Measurements from ENCODE around the gene PLXNC1.

DNA sequence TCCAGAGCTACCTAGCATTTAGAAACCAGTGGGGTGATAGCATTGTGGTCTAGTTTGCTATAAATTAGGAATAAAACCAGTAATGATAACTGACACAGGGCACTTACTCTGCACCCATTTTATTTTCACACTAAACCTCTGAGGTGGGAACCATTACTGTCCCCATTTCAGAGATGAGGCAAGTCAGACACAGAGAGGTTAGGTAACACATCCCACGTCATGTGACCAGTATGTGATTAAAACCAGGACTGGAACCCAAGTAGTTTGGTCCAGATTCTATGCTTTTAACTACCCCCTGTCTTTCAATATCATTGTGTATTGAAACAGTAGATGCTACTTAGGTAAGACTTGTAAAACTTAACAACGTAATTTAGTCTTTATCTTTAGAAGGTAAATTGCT lies 110.2 kb downstream of the PLXNC1 start:
- TF ChIP-seq, protein P1, sequence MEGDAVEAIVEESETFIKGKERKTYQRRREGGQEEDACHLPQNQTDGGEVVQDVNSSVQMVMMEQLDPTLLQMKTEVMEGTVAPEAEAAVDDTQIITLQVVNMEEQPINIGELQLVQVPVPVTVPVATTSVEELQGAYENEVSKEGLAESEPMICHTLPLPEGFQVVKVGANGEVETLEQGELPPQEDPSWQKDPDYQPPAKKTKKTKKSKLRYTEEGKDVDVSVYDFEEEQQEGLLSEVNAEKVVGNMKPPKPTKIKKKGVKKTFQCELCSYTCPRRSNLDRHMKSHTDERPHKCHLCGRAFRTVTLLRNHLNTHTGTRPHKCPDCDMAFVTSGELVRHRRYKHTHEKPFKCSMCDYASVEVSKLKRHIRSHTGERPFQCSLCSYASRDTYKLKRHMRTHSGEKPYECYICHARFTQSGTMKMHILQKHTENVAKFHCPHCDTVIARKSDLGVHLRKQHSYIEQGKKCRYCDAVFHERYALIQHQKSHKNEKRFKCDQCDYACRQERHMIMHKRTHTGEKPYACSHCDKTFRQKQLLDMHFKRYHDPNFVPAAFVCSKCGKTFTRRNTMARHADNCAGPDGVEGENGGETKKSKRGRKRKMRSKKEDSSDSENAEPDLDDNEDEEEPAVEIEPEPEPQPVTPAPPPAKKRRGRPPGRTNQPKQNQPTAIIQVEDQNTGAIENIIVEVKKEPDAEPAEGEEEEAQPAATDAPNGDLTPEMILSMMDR (conservative IDR thresholded peaks at IDR 0.05; ENCODE audit: low read depth, low read length), result no peak
- TF ChIP-seq EZH2 (IDR thresholded peaks at IDR 0.05; ENCODE audit: borderline replicate concordance, low read depth, low read length, poor library complexity, severe bottlenecking), result no peak
